ENCODE data around the gene ZSWIM9.
A peak's percentile ranks its signal among the peaks of the same experiment; 100 is the strongest.

The ZSWIM9 gene

DNA sequence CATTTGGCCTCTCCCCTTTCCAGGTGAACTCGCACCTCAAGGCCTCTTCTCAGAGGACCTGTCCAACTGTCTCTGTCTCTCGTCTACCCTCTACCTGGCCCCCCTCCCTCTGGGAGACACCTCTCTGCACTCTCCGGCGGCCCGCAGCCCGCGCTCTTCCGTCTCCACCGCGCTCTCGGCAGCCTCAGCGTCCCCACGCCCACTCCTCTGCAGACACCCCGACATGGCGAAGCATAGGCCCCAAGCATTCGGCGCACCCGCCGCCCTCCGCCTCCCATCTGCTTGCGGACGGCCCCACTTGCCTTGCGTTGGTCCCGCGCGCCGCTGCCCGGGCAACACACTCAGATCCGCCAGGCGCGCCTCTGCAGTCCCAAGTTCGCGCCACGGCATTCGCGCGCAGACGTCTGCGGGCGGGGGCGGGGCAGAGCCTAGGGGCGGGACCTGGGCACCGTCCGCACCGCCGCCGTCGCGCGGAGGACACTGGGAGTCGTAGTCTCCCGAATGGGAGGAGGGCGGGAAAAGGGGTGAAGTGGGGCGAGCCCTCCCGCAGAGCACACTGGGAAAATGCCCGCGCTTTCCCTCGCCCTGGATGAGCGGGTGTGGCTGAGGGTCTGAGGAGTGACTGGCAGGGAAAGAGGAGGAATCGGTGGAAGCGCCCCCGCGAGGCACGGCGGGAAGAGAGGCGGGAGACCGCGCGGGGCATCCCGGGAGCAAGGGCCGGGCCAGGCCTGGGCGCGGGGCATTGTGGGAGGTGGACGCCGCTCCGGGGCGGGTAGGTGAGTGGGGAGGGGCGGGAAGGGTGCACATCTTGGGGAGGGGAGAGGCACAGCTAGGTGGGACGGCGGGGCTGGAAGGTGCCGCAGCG, at the start of gene ZSWIM9, which contains the start of gene LIG1:
ZSWIM9 (plus strand) TSS at position 742 of the 865 bp plus-strand sequence. CDS start 1,123 bp downstream, outside the sequence.
LIG1 (minus strand) TSS at position 406 of the 865 bp plus-strand sequence. CDS start 4,778 bp downstream, outside the sequence.
- peak; percentile 91 for DNase-seq (ENCODE audit: extremely low spot score, insufficient read length, low read depth)
- peak; percentile 92 for FAIRE-seq

DNA sequence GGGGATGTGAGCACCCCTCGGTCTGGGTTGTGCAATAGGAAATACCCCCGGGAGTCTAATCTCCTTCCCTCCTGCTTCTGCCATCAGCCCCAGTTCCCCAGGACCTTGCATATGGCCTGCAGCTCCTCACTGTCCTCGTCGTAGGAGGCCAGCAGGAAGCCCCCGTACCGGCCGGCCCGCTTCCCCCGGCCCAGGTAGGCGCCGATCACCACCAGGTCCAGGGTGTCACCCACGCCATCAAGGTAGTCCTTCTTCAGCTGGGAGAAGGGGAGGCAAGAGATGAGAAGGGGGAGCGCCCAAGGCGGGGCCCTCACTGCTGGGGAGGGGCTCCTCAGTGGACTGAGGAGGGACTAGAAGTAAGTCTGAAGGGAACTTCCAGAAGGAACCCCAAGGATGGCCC, 49.4 kb upstream of the ZSWIM9 start:
- DNase-seq (ENCODE audit: extremely low spot score, insufficient read length, low read depth): no peak
- no peak for FAIRE-seq

DNA sequence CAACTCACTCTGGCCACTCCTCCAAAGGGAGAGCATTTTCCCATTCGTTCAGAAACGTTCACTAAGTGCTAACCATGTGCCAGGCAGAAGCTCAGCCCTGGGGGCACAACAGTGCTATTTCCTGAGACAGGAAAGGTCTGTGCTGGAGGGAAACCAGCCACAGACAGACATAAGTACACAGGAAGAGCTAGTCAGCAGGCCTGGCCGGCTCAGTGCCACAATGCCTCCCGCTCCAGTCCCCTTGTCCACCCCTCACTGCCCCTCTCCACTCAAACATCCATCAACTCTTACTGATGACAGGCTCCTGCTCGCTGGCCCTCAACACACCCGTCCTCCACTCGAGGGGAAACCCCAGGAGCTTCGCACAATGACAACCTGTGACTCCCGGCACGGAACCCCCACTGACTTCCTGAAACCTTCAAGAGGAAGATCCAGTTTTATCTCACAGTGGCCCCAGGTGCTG, 48.5 kb upstream of the ZSWIM9 start:
- peak; percentile 25 for DNase-seq (ENCODE audit: extremely low spot score, insufficient read length, low read depth)
- FAIRE-seq: peak; percentile 63

DNA sequence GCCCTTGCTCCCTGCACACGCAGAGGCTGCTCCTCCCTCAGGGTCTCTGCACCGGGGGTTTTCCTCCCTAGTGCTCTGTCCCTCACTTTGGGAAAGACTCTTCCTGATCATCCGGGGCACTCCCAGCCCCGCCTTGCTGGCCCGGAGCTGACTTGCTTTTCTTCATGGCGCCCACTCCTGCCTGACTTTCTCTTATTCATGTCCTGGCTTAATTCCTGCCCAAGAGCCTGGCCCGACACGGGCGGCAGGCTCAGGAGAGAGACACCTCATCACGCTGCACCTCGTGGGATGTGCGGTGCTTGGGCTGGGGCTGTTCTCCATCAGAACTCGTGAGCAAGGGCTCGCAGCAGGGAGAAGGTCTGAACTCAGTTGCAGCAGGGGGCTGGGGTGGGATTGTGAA, 48.1 kb upstream of the ZSWIM9 start:
- FAIRE-seq: no peak

DNA sequence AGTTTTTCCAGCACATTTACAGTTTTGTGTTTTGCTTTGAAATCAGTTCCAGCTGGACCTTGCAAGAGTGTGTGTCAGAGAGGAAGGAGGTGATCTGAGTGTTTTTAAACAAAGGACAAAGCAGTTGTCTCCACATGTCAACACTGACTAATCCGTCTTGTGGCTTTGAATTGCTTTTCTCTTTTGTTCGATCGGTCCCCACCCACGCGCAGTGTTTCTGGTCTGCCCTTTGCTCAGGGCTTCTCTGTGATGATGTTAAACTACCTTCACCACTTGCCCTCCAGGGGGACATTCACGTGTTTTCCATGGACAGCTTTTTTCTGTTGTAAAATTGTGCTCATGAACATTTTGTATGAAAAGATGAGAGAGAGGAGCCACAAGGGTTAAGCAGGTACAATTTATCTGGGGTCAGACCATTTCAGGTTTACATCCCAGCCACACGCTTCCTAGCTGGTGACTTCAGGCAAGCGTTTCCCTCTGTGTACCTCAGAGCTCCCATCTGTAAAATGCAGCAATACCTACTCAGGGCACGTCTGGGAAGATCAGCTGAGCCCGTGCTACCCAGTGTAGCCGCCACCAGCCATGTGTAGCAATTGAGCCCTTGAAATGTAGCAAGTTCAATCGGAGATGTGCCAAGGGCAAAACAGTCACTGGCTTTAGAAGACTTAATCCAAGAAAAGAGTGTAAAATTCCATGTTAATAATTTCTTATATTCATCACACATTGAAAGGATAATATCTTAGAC, 46.4 kb upstream of the ZSWIM9 start:
- FAIRE-seq (no peak), DNase-seq (ENCODE audit: extremely low spot score, insufficient read length, low read depth) (no peak)

More for the DNA sequence above, 48.1 kb upstream of the ZSWIM9 start:
- DNase-seq (ENCODE audit: extremely low spot score, insufficient read length, low read depth): no peak

DNA sequence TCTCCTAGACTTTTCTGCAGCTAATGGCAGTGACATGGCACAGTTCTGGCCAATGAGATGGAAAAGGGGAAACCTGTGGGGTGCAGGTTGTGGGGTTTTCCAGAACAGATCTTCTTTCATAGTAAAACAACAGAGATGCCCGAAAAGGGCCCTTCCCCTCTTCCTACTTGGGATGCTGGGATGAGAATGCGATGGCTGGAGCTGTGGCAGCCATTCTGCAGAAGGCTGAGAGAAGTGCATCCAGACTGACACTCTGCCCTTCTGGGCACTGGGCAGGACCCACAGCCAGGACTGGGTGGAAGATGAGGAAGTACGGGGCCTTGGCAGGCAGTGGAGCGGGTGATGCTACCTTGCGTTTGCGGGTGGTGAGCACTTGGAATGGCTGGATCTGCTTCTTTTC, 42.9 kb upstream of the ZSWIM9 start:
- FAIRE-seq (no peak), DNase-seq (ENCODE audit: extremely low spot score, insufficient read length, low read depth) (no peak)

DNA sequence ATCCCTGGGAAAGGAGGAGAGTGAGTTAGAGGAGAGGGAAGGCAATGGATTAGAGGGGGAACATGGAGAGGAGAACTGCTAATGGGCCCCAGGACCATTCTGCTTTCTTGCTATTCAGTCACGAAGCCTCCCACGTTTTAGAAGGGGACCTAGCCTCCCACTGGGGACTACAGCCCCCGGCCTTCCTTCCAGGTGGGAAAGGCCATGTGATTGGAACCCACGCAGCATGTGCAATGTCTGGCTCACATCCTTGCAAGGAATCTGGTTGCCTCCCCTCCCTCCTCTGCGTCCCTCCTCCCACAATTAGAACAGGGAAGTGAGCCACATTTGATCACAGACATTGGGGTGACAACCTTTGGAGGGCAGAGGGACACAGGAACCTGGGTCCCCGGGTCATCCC, 37.4 kb upstream of the ZSWIM9 start:
- FAIRE-seq (no peak), DNase-seq (ENCODE audit: extremely low spot score, insufficient read length, low read depth) (no peak)

DNA sequence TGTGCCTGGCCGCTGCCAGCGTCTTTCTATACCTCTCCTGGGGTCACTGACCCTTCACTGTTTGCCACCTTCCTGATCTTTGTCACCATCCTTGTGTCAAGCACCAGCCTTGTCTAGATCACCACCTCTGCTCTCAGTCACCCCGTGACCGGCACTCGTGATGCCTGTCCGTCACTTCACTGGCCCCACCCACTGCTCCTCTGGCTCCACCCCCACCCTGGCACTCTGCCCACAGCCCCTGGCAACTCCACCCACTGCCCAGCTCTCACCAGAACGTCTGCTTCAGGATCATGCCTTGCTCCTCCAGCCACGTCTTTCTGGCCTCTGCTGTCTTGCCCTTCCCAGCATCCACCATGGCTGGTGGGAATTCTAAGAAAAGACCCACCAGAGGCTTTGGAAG, 35.1 kb upstream of the ZSWIM9 start:
- FAIRE-seq (no peak), DNase-seq (ENCODE audit: extremely low spot score, insufficient read length, low read depth) (no peak)

DNA sequence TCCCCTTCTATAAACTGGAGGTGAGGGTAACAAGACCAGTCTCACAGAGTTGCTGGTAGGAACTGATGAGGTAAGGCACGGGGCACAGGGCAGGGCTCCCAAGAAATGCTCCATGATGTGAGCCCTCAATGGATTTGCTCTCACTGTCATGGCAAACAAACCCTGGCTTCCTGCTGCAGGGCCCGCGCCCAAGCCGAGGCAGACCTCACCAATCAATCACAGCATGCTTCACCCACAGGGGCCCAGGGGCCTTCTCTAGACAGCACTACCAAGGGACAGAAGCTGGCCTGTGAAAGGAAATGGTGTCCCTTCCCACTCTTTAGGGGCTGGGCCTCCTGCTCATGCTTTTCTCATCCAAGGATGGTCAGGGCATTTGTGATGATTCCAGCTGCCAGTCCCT, 33.9 kb upstream of the ZSWIM9 start:
- DNase-seq (ENCODE audit: extremely low spot score, insufficient read length, low read depth) (no peak), FAIRE-seq (no peak)

DNA sequence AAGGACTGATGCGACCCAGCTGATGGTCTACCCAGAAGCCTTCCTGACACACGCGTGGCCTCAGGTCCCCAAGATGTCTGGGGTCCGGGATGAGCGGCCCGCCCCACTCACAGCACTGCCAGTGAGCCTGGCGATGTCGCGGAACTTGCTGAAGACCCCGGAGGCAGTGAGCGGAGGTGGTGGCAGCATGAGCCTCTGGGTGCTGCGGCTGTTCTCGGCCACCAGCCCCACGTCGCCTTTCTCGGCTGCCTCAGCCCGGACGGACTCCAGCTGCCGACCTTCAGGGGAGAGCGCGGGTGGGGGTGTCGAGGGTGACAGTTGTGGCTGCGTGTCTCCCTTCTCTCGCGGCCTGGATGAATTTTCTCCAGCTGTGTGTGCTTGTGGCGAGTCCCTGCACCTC, 33.1 kb upstream of the ZSWIM9 start:
- no peak for DNase-seq (ENCODE audit: extremely low spot score, insufficient read length, low read depth)
- no peak for FAIRE-seq

DNA sequence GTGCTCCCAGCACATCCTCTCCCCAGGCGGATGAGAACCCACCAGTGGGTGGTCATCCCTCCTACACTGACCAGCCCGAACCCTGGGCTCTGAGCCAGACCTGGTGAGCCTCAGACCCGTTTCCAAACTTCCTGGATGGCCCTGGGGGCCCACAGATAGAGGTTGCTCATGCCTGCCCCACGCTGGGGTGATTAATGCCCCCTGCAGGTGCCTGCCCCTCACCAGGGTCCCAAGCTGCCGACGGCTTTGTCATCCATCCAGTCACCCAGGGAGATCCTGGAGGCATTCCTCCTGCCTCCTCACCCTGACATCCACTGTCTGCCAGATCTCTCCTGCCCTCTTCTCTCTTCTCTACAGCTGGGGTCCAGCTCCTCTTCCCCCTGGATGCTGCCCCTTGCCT, 31.4 kb upstream of the ZSWIM9 start:
- FAIRE-seq (no peak), DNase-seq (ENCODE audit: extremely low spot score, insufficient read length, low read depth) (no peak)

DNA sequence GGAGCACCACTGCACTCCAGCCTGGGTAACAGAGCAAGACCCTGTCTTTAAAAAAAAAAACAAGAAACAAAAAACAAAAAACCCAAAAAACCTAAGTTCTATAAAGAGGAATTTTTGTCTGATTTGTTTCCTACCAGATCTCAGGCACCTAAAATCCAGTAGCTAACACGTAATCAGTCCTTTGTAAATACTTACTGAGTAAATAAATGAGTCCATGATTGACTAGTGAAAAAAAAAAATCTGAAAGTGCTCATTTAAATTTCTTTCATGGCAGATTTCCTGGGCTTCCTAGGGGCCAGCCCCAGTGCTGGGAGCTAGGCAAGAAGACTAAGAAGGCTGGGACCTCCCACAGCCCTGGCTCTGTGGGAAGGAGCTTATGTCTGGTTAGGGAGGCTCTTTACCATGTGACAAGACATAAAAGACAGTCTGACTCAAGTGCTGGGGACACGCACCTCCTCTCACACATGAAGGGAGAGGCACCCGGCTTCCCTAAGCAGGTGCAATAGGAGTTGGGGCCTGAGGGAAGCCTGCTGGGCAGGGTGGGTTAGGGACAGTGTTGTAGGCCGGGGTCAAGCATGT, 22.8 kb upstream of the ZSWIM9 start:
- FAIRE-seq: no peak
- DNase-seq (ENCODE audit: extremely low spot score, insufficient read length, low read depth): no peak

DNA sequence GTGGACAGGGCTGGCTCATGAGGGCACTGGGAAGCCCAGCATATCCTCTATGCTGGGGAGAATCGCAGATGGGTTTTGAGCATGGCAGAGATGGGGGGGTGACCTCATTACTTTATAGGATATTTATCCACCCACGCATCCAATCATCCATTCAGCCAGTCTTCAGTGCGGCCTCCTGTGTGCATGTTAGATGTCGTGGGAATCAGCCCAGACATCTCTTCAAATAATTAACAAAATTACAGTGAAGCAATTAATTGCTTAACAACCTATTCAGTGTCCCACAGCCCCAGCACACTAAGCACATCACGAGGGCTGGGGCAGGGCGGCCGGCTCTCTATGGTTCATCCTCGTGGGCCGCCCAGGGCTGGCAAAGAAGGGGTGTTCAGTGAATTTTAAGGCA, 21.9 kb upstream of the ZSWIM9 start:
- no peak for FAIRE-seq
- no peak for DNase-seq (ENCODE audit: extremely low spot score, insufficient read length, low read depth)

DNA sequence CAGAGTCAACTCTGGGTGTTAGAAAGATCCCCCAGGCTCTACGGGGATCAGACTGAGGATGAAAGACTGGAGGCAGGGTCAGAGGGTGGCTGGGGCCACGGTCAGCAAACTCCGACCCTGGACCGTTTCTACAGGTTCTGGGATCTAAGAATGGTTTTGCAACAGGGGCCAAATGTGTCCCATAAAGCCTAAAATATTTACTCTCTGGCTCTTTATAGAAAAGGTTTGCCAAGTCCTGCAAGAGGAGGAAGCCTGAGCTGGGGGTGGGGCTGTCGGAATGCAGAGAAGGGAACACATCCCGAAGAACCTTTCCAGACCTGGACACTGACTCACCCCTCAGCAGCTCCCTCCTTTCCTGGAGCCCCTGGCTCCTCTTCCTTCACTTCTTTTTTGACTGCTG, 21.1 kb upstream of the ZSWIM9 start:
- DNase-seq (ENCODE audit: extremely low spot score, insufficient read length, low read depth) (no peak), FAIRE-seq (no peak)

DNA sequence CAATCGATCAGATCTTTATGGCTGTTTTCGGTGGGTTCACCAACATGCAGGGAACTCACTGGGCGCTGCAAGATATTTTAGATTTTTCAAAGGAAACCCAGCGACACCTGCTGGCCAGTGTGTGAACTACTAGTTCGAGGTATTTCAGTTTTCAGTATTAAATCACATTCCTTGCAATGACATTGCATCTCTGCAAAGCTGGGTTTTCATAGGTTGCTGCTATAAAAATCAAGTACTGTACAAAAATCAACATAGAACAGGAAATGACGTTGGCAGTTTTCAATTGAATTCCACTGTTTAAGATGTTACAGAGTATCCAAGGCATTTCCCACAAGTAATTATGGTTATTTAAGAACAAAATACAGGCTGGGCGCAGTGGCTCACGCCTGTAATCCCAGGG, 17.9 kb upstream of the ZSWIM9 start:
- FAIRE-seq: peak; percentile 81
- DNase-seq (ENCODE audit: extremely low spot score, insufficient read length, low read depth): peak; percentile 38

DNA sequence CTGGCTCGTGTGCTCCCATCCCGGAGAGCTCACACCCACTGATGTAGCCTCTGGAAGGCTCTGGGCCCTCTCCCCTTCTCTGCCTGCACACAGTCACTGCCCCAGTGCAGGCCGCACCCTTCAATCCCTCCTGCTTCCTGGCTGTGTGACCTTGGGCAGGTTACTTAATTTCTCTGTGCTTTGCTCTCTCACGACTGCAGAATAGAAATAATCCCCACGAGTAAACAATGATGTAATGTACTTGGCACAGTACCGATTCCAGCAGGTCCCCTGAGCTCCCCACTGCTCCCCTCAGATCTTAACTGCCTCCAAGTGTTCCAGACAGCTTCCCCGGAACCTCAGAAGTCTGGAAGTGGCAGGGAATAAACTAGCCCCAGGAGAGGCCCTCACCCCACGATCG, 16.5 kb upstream of the ZSWIM9 start:
- FAIRE-seq: no peak
- DNase-seq (ENCODE audit: extremely low spot score, insufficient read length, low read depth): no peak

DNA sequence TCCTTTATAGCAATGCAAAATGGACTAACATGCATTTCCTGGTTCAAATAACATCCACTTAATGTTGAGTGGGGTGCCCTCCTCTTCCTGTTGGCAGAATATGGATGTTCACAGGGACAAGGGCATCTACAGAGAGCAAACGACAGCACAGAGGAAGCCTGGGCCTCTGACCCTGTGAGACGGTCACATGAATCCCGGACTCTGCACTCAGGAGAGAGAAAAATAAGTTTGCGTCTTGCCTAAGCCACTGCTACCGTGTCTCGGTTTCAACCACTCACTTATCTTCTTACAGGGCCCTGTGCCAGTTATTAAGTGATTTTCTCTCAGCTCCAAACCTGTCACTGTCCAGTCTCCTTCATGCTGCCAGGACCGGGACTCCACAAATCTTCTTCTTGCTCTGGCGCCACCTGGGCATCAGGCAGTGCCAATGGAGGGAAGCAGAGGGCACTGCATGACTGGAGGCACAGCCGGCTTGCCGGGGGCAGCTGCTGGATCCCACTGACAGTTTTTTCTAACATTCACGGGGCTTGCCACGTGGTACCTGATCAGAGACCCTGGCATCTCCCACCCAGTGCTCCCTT, 12.2 kb upstream of the ZSWIM9 start:
- DNase-seq (ENCODE audit: extremely low spot score, insufficient read length, low read depth) (no peak), FAIRE-seq (no peak)

DNA sequence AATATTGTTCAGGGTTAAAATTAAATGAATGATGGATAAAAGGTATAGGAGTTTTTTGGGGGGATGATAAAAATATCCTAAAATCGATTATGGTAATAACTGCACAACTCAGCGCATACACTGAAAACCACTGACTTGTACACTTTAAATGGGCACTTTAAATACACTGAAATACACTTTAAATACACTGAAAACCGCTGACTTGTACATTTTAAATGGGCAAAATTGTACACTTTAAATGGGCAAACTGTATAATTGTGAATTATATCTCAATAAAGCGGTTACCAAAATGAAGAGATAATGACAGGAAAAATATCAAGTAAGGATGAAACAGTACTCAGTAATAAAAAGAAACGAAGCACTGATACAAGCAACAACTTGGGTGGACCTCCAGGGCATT, 1.8 kb upstream of the ZSWIM9 start:
- FAIRE-seq (no peak), DNase-seq (ENCODE audit: extremely low spot score, insufficient read length, low read depth) (no peak)

DNA sequence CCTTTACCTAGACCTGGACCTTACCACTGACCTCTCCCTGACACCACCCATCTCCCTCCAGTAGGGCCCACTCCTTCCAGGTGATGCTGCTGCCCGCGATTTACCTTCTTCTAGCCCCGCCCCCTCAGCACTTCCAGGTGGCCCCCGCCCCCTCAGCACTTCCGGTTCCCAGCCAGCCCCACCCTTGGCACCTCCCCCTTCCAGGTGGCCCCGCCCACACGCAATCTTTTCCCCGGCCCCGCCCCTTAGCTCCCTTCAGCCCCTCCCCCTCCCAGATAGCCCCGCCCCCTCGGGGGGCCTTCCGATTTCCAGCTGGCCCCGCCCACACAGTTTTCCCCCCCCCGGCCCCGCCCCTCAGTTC, 922 bp upstream of the ZSWIM9 start:
- peak; percentile 77 for FAIRE-seq
- DNase-seq (ENCODE audit: extremely low spot score, insufficient read length, low read depth): peak; percentile 93

DNA sequence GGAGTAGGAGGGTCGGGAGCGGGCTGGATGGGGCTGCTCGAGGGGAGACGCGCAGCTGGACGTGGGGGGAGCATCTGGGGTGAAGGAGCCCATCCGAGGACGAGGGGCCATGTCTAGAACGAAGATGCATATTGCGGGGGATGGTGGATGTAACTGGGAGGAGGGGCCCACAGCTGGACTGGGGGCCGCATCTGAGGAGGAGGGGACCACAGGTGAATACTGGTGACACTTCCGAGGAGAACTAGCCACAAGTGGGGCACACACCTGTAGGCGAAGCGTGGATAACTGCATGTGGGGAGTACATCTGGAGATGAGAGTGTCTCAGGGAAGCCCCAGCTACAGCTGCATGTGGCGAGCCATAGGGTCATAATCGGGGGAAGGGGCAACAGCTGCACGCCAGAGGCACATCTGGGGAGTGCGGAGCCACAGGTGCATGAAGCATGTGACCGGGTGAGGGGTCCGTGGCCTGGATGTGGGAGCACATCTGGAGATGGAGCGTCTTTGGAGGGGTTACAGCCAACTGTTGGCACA, 402 bp downstream of the ZSWIM9 start:
- DNase-seq (ENCODE audit: extremely low spot score, insufficient read length, low read depth) (no peak), FAIRE-seq (no peak)

Data from GM18507 (cell line).